Left renal cortex interstitium (tissue), 4 donors: ENCODE data around the gene ACOT2. TPM values are rescaled to one million over a fixed set of nuclear protein-coding genes. Genes with fewer than 3 reads are reported as not detected.
"Not testable (repeated sequence)": the region's sequence is repeated elsewhere in the genome, so short reads cannot be mapped to it uniquely, and the experiment has no call there.

ENCODE experiments used
- DNase-seq, 4 donors: peaks; one replicate each; pipeline ENCODE4 v3.0.0-alpha.2; 2013; ENCODE audit warnings: low read depth in 4 of 4, low spot score in 2 of 4, missing footprints in 1 of 4
- polyA plus RNA-seq, 4 donors: library from polyadenylated mRNA; unstranded; fragments of 120-200 nt; gene quantifications; one replicate each; pipeline ENCODE4 v1.2.1, GENCODE V29; 2013; ENCODE audit not compliant: insufficient read length in 4 of 4

The ACOT2 gene, protein sequence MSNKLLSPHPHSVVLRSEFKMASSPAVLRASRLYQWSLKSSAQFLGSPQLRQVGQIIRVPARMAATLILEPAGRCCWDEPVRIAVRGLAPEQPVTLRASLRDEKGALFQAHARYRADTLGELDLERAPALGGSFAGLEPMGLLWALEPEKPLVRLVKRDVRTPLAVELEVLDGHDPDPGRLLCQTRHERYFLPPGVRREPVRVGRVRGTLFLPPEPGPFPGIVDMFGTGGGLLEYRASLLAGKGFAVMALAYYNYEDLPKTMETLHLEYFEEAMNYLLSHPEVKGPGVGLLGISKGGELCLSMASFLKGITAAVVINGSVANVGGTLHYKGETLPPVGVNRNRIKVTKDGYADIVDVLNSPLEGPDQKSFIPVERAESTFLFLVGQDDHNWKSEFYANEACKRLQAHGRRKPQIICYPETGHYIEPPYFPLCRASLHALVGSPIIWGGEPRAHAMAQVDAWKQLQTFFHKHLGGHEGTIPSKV
- 10 to 100 TPM; 54.3 to 68.5 (median 59.8) TPM for polyA plus RNA-seq

DNA sequence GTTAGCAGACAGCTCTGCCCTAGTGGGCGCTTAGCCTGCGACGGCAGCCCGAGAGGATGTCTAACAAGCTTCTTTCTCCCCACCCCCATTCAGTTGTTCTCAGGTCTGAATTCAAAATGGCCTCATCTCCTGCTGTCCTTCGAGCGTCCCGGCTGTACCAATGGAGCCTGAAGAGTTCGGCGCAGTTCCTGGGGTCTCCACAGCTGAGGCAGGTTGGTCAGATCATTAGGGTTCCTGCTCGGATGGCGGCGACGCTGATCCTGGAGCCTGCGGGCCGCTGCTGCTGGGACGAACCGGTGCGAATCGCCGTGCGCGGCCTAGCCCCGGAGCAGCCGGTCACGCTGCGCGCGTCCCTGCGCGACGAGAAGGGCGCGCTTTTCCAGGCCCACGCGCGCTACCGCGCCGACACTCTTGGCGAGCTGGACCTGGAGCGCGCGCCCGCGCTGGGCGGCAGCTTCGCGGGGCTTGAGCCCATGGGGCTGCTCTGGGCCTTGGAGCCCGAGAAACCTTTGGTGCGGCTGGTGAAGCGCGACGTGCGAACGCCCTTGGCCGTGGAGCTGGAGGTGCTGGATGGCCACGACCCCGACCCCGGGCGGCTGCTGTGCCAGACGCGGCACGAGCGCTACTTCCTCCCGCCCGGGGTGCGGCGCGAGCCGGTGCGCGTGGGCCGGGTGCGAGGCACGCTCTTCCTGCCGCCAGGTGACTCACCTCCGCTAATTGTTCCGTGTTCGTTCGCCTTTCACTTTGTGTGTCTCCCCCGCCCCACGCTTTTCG is at the start of gene ACOT2:
TSS of gene ACOT2 (plus strand) at position 29 of the 774 bp plus-strand sequence. CDS start at position 57, 28 bp downstream.
- DNase-seq: peak; percentile 74 to 93 (median 84)

- no peak for DNase-seq
Observed at GRCh38 chr14:73521229-73521628, 47.8 kb upstream of the ACOT2 start.

- no peak for DNase-seq
Observed at GRCh38 chr14:73524493-73524892, 44.5 kb upstream of the ACOT2 start.

GRCh38 chr14:73526036-73526984 is 42.7 kb upstream of the ACOT2 start:
- DNase-seq: no peak

DNA sequence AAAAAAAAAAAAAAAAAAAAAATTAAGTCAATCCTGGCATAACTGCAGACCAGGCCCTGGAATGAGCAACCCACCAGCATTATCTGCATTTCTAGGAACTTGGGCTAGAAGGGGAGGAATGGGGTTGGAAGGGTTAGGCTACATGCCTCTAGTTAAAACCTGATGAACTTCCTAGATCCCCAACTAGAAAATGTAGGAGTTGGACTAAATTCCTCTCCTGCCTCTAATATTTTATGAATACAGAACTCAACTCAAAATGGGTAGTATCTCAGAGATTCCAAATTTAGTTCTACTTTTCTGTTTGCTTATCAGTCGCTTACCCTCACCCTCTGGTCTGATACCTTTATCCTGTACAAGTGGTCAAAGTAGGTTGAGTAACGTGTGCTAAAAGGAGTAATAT is 39.7 kb upstream of the ACOT2 start:
- DNase-seq: not testable (repeated sequence)

DNA sequence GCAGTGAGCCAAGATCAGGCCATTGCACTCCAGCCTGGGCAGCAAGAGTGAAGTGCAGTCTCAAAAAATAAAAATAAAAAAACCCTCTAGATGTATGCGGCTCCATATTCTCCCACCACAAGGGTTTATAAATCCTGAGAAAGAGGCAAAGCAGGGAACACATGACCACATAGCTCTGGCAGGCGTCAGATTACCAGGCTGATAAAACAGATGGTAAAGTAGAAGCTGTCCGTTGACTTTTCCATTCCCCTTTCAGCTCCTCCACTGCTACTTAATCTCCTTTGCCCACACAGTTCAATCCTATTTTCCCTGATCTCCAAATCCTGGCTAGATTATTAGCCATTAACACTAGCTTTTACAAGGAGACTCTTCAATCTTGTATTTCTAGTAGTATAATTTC is 37.0 kb upstream of the ACOT2 start:
- DNase-seq: not testable (repeated sequence)

- peak in 1 of 4 donors; percentile 17 for DNase-seq
Observed at GRCh38 chr14:73537244-73538045, 31.6 kb upstream of the ACOT2 start.

- not testable (repeated sequence) for DNase-seq
Observed at GRCh38 chr14:73539017-73539416, 30.0 kb upstream of the ACOT2 start.

DNA sequence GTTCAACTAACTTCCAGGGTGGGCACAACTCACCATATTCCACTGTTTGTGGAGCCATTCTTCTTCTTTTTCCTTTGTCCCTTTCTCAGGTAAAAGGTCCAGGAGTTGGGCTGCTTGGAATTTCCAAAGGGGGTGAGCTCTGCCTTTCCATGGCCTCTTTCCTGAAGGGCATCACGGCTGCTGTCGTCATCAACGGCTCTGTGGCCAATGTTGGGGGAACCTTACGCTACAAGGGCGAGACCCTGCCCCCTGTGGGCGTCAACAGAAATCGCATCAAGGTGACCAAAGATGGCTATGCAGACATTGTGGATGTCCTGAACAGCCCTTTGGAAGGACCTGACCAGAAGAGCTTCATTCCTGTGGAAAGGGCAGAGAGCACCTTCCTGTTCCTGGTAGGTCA is 26.1 kb upstream of the ACOT2 start:
- DNase-seq: not testable (repeated sequence)

DNA sequence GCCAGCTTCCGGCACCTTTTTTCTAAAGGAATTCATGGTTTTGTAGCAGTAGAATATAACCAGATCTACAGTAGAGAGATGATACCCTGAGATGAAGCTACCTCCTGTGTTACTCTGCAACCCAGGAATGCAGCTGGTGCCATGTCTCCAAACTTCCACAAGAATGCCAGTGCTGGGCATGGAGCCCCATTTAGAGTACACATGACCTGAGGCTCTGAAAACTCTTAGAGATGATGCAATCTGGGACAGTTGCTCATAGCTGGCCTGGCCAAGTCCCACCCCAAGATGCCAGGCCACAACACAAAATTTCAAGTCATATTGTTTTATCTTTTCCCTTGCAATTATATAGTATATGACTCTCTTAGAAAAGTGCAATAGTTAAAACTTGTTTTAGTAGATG is 23.7 kb upstream of the ACOT2 start:
- DNase-seq: not testable (repeated sequence)

DNA sequence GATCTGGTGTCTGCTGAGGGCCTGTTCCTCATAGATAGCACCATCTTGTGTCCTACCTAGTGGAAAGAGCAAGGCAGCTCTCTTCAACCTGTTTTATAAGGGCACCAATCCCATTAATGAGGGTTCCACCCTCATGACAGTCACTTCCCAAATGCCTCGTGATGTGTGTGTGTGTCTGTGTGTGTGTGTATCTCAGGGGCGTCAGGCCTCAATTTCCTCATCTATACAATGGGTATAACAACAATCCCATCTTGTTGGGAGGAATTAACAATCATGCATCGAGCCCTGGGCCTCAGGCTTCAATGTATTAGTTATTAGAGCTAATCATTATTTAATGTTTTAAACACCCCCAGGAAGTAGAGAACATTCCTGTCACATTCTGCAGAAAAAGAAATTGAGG is 19.9 kb upstream of the ACOT2 start:
- not testable (repeated sequence) for DNase-seq

DNA sequence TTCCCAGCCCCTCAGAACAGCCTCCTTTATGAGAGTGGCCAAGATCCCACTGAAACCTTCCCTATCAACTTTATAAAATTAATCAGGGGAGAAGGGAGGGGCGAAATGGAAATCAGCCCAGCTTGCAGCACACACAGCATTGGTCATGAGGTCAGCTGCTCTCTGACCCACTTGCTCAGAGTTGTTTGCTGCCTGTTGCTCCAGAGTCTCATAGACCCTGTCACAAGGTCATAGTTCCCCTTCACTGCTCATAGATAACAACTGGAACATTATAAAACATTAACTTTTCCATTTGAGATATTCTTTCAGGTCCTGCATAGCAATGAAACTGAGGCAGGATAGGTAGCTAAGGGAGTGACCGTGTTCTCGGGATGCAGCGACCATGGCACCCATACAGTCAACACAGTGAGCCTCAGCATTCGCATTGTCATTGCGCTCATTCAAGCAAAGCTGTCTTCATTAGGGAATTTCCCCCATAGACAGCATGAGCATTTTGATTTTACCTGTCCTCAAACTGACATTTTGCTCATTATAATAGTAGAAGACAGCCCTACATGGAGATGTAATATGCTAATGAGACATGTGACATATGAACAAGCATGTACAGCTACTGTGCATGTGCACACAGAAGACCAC is 19.0 kb upstream of the ACOT2 start:
- not testable (repeated sequence) for DNase-seq

DNA sequence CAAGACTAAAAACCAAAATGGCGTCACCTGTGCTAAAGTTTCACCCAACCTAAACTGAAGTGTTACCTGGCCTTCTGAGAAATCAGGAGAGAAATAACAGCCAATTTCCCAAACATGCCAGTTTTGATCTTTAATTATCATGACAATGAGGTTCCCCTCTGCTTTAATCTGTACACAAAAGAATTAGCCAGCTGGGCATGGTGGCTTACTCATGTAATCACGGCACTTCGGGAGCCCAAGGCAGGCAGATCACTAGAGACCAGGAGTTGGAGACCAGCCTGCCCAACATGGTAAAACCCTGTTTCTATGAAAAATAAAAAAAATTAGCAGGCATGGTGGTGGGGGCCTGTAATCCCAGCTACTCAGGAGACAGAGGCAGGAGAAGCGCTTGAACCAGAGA is 15.2 kb upstream of the ACOT2 start:
- DNase-seq: no peak

GRCh38 chr14:73557201-73557600 is 11.8 kb upstream of the ACOT2 start:
- DNase-seq: not testable (repeated sequence)

DNA sequence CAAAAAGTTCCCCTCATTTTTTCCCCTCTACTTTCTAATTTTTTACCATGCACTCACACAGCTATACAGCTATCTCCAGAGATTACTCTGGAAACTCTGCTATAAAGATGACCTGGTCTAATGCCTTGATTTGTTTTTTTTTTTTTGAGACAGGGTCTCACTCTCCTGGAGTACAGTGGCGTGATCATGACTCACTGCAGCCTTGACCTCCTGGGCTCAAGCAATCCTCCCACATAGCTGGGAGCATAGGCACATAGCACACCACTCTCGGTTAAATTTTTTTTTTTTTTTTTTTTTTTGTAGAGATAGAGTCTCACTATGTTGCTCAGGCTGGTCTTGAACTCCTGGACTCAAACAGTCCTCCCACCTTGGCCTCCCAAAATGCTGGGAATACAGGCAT is 10.8 kb upstream of the ACOT2 start:
- DNase-seq: not testable (repeated sequence)

DNA sequence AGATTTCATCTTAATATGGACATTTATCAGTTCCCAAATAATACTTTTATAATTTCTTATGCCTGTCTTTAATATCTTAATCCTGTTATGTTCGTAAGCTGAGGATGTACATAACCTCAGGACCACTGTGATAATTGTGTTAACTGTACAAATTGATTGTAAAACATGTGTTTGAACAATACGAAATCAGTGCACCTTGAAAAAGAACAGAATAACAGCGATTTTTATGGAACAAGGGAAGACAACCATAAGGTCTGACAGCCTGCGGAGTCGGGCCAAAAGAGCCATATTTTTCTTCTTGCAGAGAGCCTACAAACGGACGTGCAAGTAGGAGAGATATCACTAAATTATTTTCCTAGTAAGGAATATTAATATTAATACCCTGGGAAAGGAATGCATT is 6.8 kb upstream of the ACOT2 start:
- not testable (repeated sequence) for DNase-seq

GRCh38 chr14:73562696-73563095 is 6.3 kb upstream of the ACOT2 start:
- not testable (repeated sequence) for DNase-seq

- DNase-seq: not testable (repeated sequence)
Observed at GRCh38 chr14:73566431-73566830, 2.6 kb upstream of the ACOT2 start.

DNA sequence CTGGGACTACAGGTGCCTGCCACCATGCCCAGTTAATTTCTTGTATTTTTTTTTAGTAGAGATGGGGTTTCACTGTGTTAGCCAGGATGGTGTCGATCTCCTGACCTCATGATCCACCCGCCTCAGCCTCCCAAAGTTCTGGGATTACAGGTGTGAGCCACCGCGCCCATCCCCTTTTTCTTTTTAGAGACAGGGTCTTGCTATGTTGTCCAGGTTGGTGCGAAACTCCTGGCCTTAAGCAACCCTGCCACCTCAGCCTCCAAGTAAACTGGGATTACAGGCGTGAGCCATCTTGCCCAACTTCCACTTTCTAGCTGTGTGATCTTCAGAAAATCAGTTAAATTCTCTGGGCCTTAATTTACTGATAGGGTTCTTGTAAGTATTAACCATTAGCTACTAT is 2.1 kb upstream of the ACOT2 start:
- not testable (repeated sequence) for DNase-seq
